ENCODE measurements around the gene DZANK1. TPM values are rescaled to one million over a fixed set of nuclear protein-coding genes. Genes with fewer than 3 reads are reported as not detected.

DZANK1 gene
- total RNA-seq, 1 experiment from 2014 or later: 7.3 TPM

DNA sequence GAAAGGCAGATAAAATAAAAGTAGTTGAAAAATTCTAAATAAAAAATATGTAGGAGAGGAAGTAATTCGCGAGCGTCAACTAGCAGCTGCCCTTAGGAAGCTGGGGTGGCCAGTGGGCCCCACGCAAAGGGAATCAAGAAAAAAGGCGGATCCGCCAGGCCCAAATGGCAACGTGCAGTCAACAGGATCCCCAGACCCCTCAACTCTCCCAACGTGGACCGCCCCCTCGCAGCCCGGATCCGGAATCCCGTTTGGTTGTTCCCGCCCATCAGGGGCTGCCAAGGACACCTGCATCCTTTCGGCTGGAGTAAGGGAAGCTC is 296 bp downstream of the DZANK1 start:
- Histone ChIP-seq H4K20me1 (ENCODE audit: insufficient read depth) (no peaks in the 10 kb centered on the region), H3K27ac (no peak overlapping the region), H3K79me2 (ENCODE audit: low read depth) (peaks cover 33% of the 10 kb centered on the region), H3F3A (ENCODE audit: insufficient read depth, low read depth) (no peaks in the 10 kb centered on the region), H3K4me3 (peak overlapping the region; percentile 97), H3K27me3 (ENCODE audit: insufficient read depth, low read depth) (no peaks in the 10 kb centered on the region), H2AFZ (peak overlapping the region; percentile 94), H3K9me2 (ENCODE audit: insufficient read depth) (no peaks in the 10 kb centered on the region), H3K36me3 (ENCODE audit: low read depth) (0 out of 2 replicates have a peak, but pooled peaks cover 12% of the 10 kb centered on the region), H3K4me2 (peak overlapping the region; percentile 98), H3K9me3 (ENCODE audit: insufficient read depth, low read depth) (no peaks in the 10 kb centered on the region), H3K4me1 (replicated peaks; ENCODE audit: insufficient read depth) (peaks cover 16% of the 10 kb centered on the region)
- ChIA-PET CTCF (no interaction called here), POLR2A (ENCODE audit: unreplicated experiment) (interaction anchor here (1.2 kb wide), 1 partner anchor 41 kb away, joined by 17 read pairs; the partner anchor contains the start of gene SEC23B)
- BruUV-seq (replicated peaks): no TSS peak
- no peak for DNase-seq
- TF ChIP-seq, protein P1, sequence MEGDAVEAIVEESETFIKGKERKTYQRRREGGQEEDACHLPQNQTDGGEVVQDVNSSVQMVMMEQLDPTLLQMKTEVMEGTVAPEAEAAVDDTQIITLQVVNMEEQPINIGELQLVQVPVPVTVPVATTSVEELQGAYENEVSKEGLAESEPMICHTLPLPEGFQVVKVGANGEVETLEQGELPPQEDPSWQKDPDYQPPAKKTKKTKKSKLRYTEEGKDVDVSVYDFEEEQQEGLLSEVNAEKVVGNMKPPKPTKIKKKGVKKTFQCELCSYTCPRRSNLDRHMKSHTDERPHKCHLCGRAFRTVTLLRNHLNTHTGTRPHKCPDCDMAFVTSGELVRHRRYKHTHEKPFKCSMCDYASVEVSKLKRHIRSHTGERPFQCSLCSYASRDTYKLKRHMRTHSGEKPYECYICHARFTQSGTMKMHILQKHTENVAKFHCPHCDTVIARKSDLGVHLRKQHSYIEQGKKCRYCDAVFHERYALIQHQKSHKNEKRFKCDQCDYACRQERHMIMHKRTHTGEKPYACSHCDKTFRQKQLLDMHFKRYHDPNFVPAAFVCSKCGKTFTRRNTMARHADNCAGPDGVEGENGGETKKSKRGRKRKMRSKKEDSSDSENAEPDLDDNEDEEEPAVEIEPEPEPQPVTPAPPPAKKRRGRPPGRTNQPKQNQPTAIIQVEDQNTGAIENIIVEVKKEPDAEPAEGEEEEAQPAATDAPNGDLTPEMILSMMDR (conservative IDR thresholded peaks at IDR 0.05): no peak
- no peak for TF ChIP-seq EZH2 (IDR thresholded peaks at IDR 0.05; ENCODE audit: low read depth)
- intact Hi-C loops (cut with micrococcal nuclease; ENCODE audit: unreplicated experiment): loop anchor here (2.0 kb wide), 3 partner anchors 30 to 498 kb away; partner anchors contain the start of genes MGME1, RBBP9, SNX5 and ZNF133

DNA sequence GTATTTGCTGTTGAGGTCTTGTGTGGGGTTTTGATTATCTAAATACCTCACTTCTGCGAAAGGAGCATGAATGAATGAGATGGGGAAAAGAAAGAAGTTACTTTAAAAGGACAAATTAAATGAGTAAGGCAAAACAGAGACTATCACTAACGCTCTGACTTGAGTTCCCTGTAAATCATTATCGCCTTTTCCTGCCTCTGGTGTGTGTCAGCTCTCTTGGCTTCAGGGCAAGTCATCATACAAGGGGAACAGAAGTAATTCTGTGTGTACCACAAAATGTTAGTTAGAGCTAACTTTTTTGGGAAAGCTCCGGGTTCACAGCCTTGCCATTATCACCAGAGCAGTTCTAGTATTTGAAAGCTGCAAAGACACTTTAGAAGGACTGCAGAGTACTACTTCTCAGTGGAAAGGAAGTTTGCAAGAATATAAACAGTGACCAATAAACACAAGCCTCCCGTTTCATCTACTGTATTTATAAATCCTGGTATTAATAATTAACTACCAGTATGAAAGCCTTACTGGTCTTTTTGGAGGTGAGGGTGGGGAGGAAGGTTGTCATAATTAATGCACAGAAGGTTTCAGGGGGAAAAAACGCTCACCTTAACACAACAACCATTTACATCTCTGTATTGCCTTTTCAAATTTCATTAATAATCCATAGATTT is 1.2 kb downstream of the DZANK1 start:
- Histone ChIP-seq H3K4me1 (replicated peaks; ENCODE audit: insufficient read depth) (peaks cover 16% of the 10 kb centered on the region), H3K4me2 (peak overlapping the region; percentile 98), H3K27ac (no peak overlapping the region), H3K79me2 (ENCODE audit: low read depth) (peaks cover 33% of the 10 kb centered on the region), H3F3A (ENCODE audit: insufficient read depth, low read depth) (no peaks in the 10 kb centered on the region), H3K9me3 (ENCODE audit: insufficient read depth, low read depth) (no peaks in the 10 kb centered on the region), H3K27me3 (ENCODE audit: insufficient read depth, low read depth) (no peaks in the 10 kb centered on the region), H4K20me1 (ENCODE audit: insufficient read depth) (no peaks in the 10 kb centered on the region), H3K9me2 (ENCODE audit: insufficient read depth) (no peaks in the 10 kb centered on the region), H3K36me3 (ENCODE audit: low read depth) (0 out of 2 replicates have a peak, but pooled peaks cover 8% of the 10 kb centered on the region), H3K4me3 (peak overlapping the region; percentile 97; the same call in 1 of the 2 replicates), H2AFZ (peak overlapping the region; percentile 94)
- BruUV-seq (replicated peaks): TSS peak; percentile 59
- intact Hi-C loops (cut with micrococcal nuclease; ENCODE audit: unreplicated experiment): loop anchor here (2.0 kb wide), 3 partner anchors 31 to 497 kb away; partner anchors contain the start of genes MGME1, RBBP9, SNX5 and ZNF133
- ChIA-PET CTCF (no interaction called here), POLR2A (ENCODE audit: unreplicated experiment) (no interaction called here)
- DNase-seq: no peak
- no peak for TF ChIP-seq EZH2 (IDR thresholded peaks at IDR 0.05; ENCODE audit: low read depth)

DNA sequence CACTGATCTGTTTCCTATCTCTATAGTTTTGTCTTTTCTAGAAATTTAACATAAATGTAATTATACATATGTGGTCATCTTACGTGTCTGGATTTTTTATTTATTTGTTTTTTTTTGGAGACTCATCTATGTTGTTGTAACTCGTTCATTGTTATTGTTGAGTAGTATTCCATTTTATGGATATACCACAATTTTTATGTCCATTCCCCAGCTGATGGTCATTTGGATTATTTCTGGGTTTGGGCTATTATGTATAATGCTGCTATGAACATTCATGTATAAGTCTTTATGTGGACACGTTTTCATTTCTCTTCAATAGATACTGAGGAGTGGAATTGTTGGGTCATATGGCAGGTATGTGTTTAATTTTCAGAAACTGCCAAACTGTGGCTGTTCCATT is 10.2 kb downstream of the DZANK1 start:
- no TSS peak for BruUV-seq (replicated peaks)
- POLR2A ChIA-PET (ENCODE audit: unreplicated experiment): no interaction called here
- intact Hi-C loops (cut with micrococcal nuclease; ENCODE audit: unreplicated experiment): no loop called here

More for the DNA sequence above, 10.2 kb downstream of the DZANK1 start:
- Histone ChIP-seq H3K4me3 (no peak overlapping the region), H3K4me1 (replicated peaks; ENCODE audit: insufficient read depth) (no peaks in the 10 kb centered on the region), H3K79me2 (ENCODE audit: low read depth) (no peaks in the 10 kb centered on the region), H3K27ac (no peak overlapping the region), H4K20me1 (ENCODE audit: insufficient read depth) (no peaks in the 10 kb centered on the region), H2AFZ (no peak overlapping the region), H3K9me3 (ENCODE audit: insufficient read depth, low read depth) (no peaks in the 10 kb centered on the region), H3K27me3 (ENCODE audit: insufficient read depth, low read depth) (no peaks in the 10 kb centered on the region), H3F3A (ENCODE audit: insufficient read depth, low read depth) (no peaks in the 10 kb centered on the region), H3K4me2 (no peak overlapping the region), H3K9me2 (ENCODE audit: insufficient read depth) (no peaks in the 10 kb centered on the region), H3K36me3 (ENCODE audit: low read depth) (no peaks in the 10 kb centered on the region)
- no peak for DNase-seq
- TF ChIP-seq, protein P1 (conservative IDR thresholded peaks at IDR 0.05): no peak
- CTCF ChIA-PET: no interaction called here

All from PC-9 (cell line).